ENCODE results near the gene POLR1A. TPM values are rescaled to one million over a fixed set of nuclear protein-coding genes. Genes with fewer than 3 reads are reported as not detected.

Gene POLR1A
- total RNA-seq, 1 experiment from 2014 or later = 62.7 TPM

DNA sequence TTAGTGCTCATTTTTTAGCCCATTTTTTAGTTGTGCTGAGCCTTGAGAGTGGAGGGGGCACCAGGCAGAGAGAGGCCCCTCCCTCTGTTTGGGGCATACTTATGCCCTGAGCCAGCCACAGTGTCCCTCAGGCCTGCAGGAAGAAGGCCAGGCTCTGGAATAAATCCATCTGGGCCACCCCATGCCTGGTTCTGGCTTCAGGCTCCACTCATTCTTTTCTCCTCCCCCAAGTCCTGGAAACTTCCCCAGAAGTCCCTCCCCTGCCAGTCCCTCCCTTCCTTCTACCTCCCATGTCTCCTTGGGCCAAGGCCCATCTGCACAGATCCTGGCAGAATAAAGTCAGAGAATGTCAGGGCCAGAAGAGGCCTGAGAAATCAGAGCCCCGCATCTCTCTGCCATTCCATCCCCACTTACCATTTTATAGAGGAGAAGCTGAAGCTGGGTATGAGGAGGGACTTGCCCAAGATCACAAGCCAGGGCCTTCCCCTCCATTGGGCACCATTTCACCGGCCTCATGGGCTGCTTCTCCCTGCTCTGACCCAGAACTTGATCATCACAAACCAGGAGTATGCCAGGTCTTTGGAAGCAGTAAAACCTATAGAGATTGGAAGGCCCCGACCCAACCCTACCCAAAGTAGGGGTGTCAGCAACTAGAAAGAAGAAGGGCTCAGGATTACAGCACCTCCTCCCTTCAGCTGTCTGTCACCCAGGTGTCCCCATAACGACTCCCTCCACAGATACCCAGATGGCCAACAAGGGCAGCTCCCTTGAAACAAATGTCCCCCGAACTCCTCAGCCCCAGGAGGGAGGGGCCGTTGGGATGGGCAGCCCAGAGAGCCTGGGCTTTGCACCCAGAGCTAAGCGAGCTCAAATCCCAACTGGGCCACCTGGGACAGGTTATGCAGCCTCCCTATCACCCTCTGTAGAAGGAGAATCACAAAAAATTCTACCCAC is 108.4 kb downstream of the POLR1A start:
- H3K4me2 ChIP-seq (ENCODE audit: insufficient read depth, insufficient read length, low read length) = no peak overlapping the region

More for the DNA sequence above, 108.4 kb downstream of the POLR1A start:
- Histone ChIP-seq H3K4me1 (ENCODE audit: insufficient read depth, low read length) (no peaks in the 10 kb centered on the region), H3K9me3 (ENCODE audit: control insufficient read depth, low read depth, low read length) (no peaks in the 10 kb centered on the region), H3K9ac (ENCODE audit: extremely low read depth, insufficient read length, low read length) (no peak overlapping the region), H3K23ac (ENCODE audit: insufficient read length, low read depth, low read length) (no peak overlapping the region), H3K79me2 (ENCODE audit: insufficient read depth, low read length) (no peaks in the 10 kb centered on the region), H3K18ac (ENCODE audit: insufficient read length, low read depth, low read length) (no peak overlapping the region), H4K8ac (replicated peaks; ENCODE audit: insufficient read length, low read depth, low read length) (no peak overlapping the region), H3K79me1 (ENCODE audit: insufficient read depth, low read depth, low read length, poor library complexity, severe bottlenecking) (no peaks in the 10 kb centered on the region), H4K5ac (ENCODE audit: insufficient read length, low read depth, low read length) (no peak overlapping the region), H2BK20ac (ENCODE audit: low read depth, low read length, poor library complexity, severe bottlenecking) (no peak overlapping the region), H4K20me1 (ENCODE audit: control insufficient read depth, insufficient read depth, insufficient read length) (no peaks in the 10 kb centered on the region), H4K91ac (ENCODE audit: insufficient read length, low read depth, low read length) (no peak overlapping the region), H3K23me2 (ENCODE audit: insufficient read length, low read depth, low read length, poor library complexity, severe bottlenecking) (no peaks in the 10 kb centered on the region), H2BK15ac (ENCODE audit: low read depth, low read length) (no peak overlapping the region), H2BK120ac (ENCODE audit: low read depth, low read length, poor library complexity, severe bottlenecking) (no peak overlapping the region), H3K4ac (ENCODE audit: low read depth, low read length) (no peak overlapping the region), H2AFZ (ENCODE audit: low read length) (no peak overlapping the region), H2AK5ac (ENCODE audit: insufficient read length, low read length) (no peak overlapping the region), H3K56ac (ENCODE audit: insufficient read length, low read depth, low read length) (no peak overlapping the region), H2BK12ac (ENCODE audit: insufficient read length, low read depth, low read length) (no peak overlapping the region), H3K27me3 (ENCODE audit: insufficient read depth, low read length) (no peaks in the 10 kb centered on the region), H3K14ac (ENCODE audit: insufficient read depth, low read length) (no peak overlapping the region), H3K27ac (ENCODE audit: insufficient read length, low read depth, low read length) (no peak overlapping the region), H3T11ph (ENCODE audit: low read length) (no peak overlapping the region), H2BK5ac (ENCODE audit: insufficient read length, low read length) (no peak overlapping the region)
- Mint-ChIP-seq H3K4me1 (peaks cover 7 to 13% of the 10 kb centered on the region in 2 experiments), H3K27ac (peak overlapping the region in 2 of 3 experiments; percentile 54 to 55; a peak in 2 of 7 replicates), H3K27me3 (ENCODE audit: low read depth) (no peaks in the 10 kb centered on the region), H3K9me3 (peaks cover 0 to 3% of the 10 kb centered on the region in 2 experiments; a peak in 1 of 5 replicates), H3K4me3 (no peak overlapping the region), H3K36me3 (ENCODE audit: insufficient read depth in 1 of 3, low read depth in 3 of 3) (peaks cover 0 to 2% (median 0%) of the 10 kb centered on the region in 3 experiments; a peak in 1 of 7 replicates)
- peak; percentile 14 for DNase-seq
- TF ChIP-seq, protein P1, sequence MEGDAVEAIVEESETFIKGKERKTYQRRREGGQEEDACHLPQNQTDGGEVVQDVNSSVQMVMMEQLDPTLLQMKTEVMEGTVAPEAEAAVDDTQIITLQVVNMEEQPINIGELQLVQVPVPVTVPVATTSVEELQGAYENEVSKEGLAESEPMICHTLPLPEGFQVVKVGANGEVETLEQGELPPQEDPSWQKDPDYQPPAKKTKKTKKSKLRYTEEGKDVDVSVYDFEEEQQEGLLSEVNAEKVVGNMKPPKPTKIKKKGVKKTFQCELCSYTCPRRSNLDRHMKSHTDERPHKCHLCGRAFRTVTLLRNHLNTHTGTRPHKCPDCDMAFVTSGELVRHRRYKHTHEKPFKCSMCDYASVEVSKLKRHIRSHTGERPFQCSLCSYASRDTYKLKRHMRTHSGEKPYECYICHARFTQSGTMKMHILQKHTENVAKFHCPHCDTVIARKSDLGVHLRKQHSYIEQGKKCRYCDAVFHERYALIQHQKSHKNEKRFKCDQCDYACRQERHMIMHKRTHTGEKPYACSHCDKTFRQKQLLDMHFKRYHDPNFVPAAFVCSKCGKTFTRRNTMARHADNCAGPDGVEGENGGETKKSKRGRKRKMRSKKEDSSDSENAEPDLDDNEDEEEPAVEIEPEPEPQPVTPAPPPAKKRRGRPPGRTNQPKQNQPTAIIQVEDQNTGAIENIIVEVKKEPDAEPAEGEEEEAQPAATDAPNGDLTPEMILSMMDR (conservative IDR thresholded peaks at IDR 0.05) = no peak
- no CpG with 5 or more reads among the region's 7 CpGs for WGBS (ENCODE audit: extremely low coverage, insufficient read length, low lambda C conversion rate)
